ENCODE measurements around the gene TMTC1.

TMTC1 gene

GRCh38 chr12:29797565-29798355, 14.0 kb upstream of the TMTC1 start:
- Histone ChIP-seq H3K27ac (ENCODE audit: low read length) (no peak overlapping the region), H3K4me1 (ENCODE audit: control insufficient read depth, insufficient read depth, low read length) (no peaks in the 10 kb centered on the region), H3K27me3 (ENCODE audit: control insufficient read depth in 1 of 2, insufficient read depth in 2 of 2, low read length in 2 of 2) (no peaks in the 10 kb centered on the region), H3K9me3 (ENCODE audit: control insufficient read depth in 2 of 2, low read length in 2 of 2) (no peaks in the 10 kb centered on the region), H3K9ac (ENCODE audit: low read length in 2 of 2) (no peak overlapping the region), H3K4me3 (ENCODE audit: low read length in 2 of 2) (no peak overlapping the region), H3K36me3 (ENCODE audit: control insufficient read depth in 2 of 2, insufficient read depth in 2 of 2, low read length in 2 of 2) (no peaks in the 10 kb centered on the region)

GRCh38 chr12:29796823-29797263, 13.1 kb upstream of the TMTC1 start:
- no peak overlapping the region for H3K4me3 ChIP-seq (ENCODE audit: low read length in 2 of 2)
- H3K27ac ChIP-seq (ENCODE audit: low read length), result no peak overlapping the region
- no peaks in the 10 kb centered on the region for H3K36me3 ChIP-seq (ENCODE audit: control insufficient read depth in 2 of 2, insufficient read depth in 2 of 2, low read length in 2 of 2)
- H3K9ac ChIP-seq (ENCODE audit: low read length in 2 of 2), result no peak overlapping the region
- H3K4me1 ChIP-seq (ENCODE audit: control insufficient read depth, insufficient read depth, low read length), result no peaks in the 10 kb centered on the region
- no peaks in the 10 kb centered on the region for H3K9me3 ChIP-seq (ENCODE audit: control insufficient read depth in 2 of 2, low read length in 2 of 2)
- H3K27me3 ChIP-seq (ENCODE audit: control insufficient read depth in 1 of 2, insufficient read depth in 2 of 2, low read length in 2 of 2), result no peaks in the 10 kb centered on the region

GRCh38 chr12:29795715-29796114, 12.0 kb upstream of the TMTC1 start:
- Histone ChIP-seq H3K4me3 (ENCODE audit: low read length in 2 of 2) (no peak overlapping the region), H3K27ac (ENCODE audit: low read length) (no peak overlapping the region), H3K27me3 (ENCODE audit: control insufficient read depth in 1 of 2, insufficient read depth in 2 of 2, low read length in 2 of 2) (no peaks in the 10 kb centered on the region), H3K36me3 (ENCODE audit: control insufficient read depth in 2 of 2, insufficient read depth in 2 of 2, low read length in 2 of 2) (no peaks in the 10 kb centered on the region), H3K9me3 (ENCODE audit: control insufficient read depth in 2 of 2, low read length in 2 of 2) (no peaks in the 10 kb centered on the region), H3K9ac (ENCODE audit: low read length in 2 of 2) (no peak overlapping the region), H3K4me1 (ENCODE audit: control insufficient read depth, insufficient read depth, low read length) (no peaks in the 10 kb centered on the region)

GRCh38 chr12:29794862-29795261, 11.1 kb upstream of the TMTC1 start:
- H3K9me3 ChIP-seq (ENCODE audit: control insufficient read depth in 2 of 2, low read length in 2 of 2), result no peaks in the 10 kb centered on the region
- H3K27ac ChIP-seq (ENCODE audit: low read length), result no peak overlapping the region
- no peaks in the 10 kb centered on the region for H3K4me1 ChIP-seq (ENCODE audit: control insufficient read depth, insufficient read depth, low read length)
- no peaks in the 10 kb centered on the region for H3K27me3 ChIP-seq (ENCODE audit: control insufficient read depth in 1 of 2, insufficient read depth in 2 of 2, low read length in 2 of 2)
- H3K9ac ChIP-seq (ENCODE audit: low read length in 2 of 2), result no peak overlapping the region
- H3K4me3 ChIP-seq (ENCODE audit: low read length in 2 of 2), result no peak overlapping the region
- no peaks in the 10 kb centered on the region for H3K36me3 ChIP-seq (ENCODE audit: control insufficient read depth in 2 of 2, insufficient read depth in 2 of 2, low read length in 2 of 2)

GRCh38 chr12:29792853-29793252, 9.1 kb upstream of the TMTC1 start:
- Histone ChIP-seq H3K27ac (ENCODE audit: low read length) (no peak overlapping the region), H3K4me1 (ENCODE audit: control insufficient read depth, insufficient read depth, low read length) (no peaks in the 10 kb centered on the region), H3K36me3 (ENCODE audit: control insufficient read depth in 2 of 2, insufficient read depth in 2 of 2, low read length in 2 of 2) (no peaks in the 10 kb centered on the region), H3K27me3 (ENCODE audit: control insufficient read depth in 1 of 2, insufficient read depth in 2 of 2, low read length in 2 of 2) (no peaks in the 10 kb centered on the region), H3K4me3 (ENCODE audit: low read length in 2 of 2) (no peak overlapping the region), H3K9me3 (ENCODE audit: control insufficient read depth in 2 of 2, low read length in 2 of 2) (no peaks in the 10 kb centered on the region), H3K9ac (ENCODE audit: low read length in 2 of 2) (no peak overlapping the region)

GRCh38 chr12:29792132-29792531, 8.4 kb upstream of the TMTC1 start:
- no peak overlapping the region for H3K27ac ChIP-seq (ENCODE audit: low read length)
- no peaks in the 10 kb centered on the region for H3K4me1 ChIP-seq (ENCODE audit: control insufficient read depth, insufficient read depth, low read length)
- no peaks in the 10 kb centered on the region for H3K27me3 ChIP-seq (ENCODE audit: control insufficient read depth in 1 of 2, insufficient read depth in 2 of 2, low read length in 2 of 2)
- H3K4me3 ChIP-seq (ENCODE audit: low read length in 2 of 2), result no peak overlapping the region
- no peaks in the 10 kb centered on the region for H3K9me3 ChIP-seq (ENCODE audit: control insufficient read depth in 2 of 2, low read length in 2 of 2)
- no peaks in the 10 kb centered on the region for H3K36me3 ChIP-seq (ENCODE audit: control insufficient read depth in 2 of 2, insufficient read depth in 2 of 2, low read length in 2 of 2)
- no peak overlapping the region for H3K9ac ChIP-seq (ENCODE audit: low read length in 2 of 2)

GRCh38 chr12:29782871-29783772, 620 bp downstream of the TMTC1 start:
- Histone ChIP-seq H3K36me3 (ENCODE audit: control insufficient read depth in 2 of 2, insufficient read depth in 2 of 2, low read length in 2 of 2) (peaks cover 0 to 2% of the 10 kb centered on the region in 2 donors), H3K27me3 (ENCODE audit: control insufficient read depth in 1 of 2, insufficient read depth in 2 of 2, low read length in 2 of 2) (no peaks in the 10 kb centered on the region), H3K9me3 (ENCODE audit: control insufficient read depth in 2 of 2, low read length in 2 of 2) (no peaks in the 10 kb centered on the region), H3K4me3 (ENCODE audit: low read length in 2 of 2) (peak overlapping the region; percentile 93 to 96), H3K27ac (ENCODE audit: low read length) (peak overlapping the region; percentile 85), H3K9ac (ENCODE audit: low read length in 2 of 2) (peak overlapping the region; percentile 73 to 93), H3K4me1 (ENCODE audit: control insufficient read depth, insufficient read depth, low read length) (peaks cover 3% of the 10 kb centered on the region)

- Histone ChIP-seq H3K9ac (ENCODE audit: low read length in 2 of 2) (peak overlapping the region; percentile 73 to 93), H3K27ac (ENCODE audit: low read length) (peak overlapping the region; percentile 85), H3K27me3 (ENCODE audit: control insufficient read depth in 1 of 2, insufficient read depth in 2 of 2, low read length in 2 of 2) (no peaks in the 10 kb centered on the region), H3K36me3 (ENCODE audit: control insufficient read depth in 2 of 2, insufficient read depth in 2 of 2, low read length in 2 of 2) (peaks cover 0 to 2% of the 10 kb centered on the region in 2 donors), H3K4me3 (ENCODE audit: low read length in 2 of 2) (peak overlapping the region; percentile 93 to 96), H3K9me3 (ENCODE audit: control insufficient read depth in 2 of 2, low read length in 2 of 2) (no peaks in the 10 kb centered on the region), H3K4me1 (ENCODE audit: control insufficient read depth, insufficient read depth, low read length) (peaks cover 3% of the 10 kb centered on the region)
Measured at GRCh38 chr12:29782285-29782870, 1.4 kb downstream of the TMTC1 start.

- Histone ChIP-seq H3K27me3 (ENCODE audit: control insufficient read depth in 1 of 2, insufficient read depth in 2 of 2, low read length in 2 of 2) (no peaks in the 10 kb centered on the region), H3K9me3 (ENCODE audit: control insufficient read depth in 2 of 2, low read length in 2 of 2) (no peaks in the 10 kb centered on the region), H3K36me3 (ENCODE audit: control insufficient read depth in 2 of 2, insufficient read depth in 2 of 2, low read length in 2 of 2) (peaks cover 0 to 2% of the 10 kb centered on the region in 2 donors), H3K9ac (ENCODE audit: low read length in 2 of 2) (peak overlapping the region; percentile 73 to 93), H3K27ac (ENCODE audit: low read length) (peak overlapping the region; percentile 85), H3K4me3 (ENCODE audit: low read length in 2 of 2) (peak overlapping the region; percentile 93 to 96), H3K4me1 (ENCODE audit: control insufficient read depth, insufficient read depth, low read length) (peaks cover 3% of the 10 kb centered on the region)
Measured at GRCh38 chr12:29781705-29782266, 2.0 kb downstream of the TMTC1 start.

GRCh38 chr12:29781188-29781587, 2.6 kb downstream of the TMTC1 start:
- no peaks in the 10 kb centered on the region for H3K27me3 ChIP-seq (ENCODE audit: control insufficient read depth in 1 of 2, insufficient read depth in 2 of 2, low read length in 2 of 2)
- H3K27ac ChIP-seq (ENCODE audit: low read length), result peak overlapping the region; percentile 46
- peak overlapping the region in 1 of 2 donors; percentile 29 for H3K9ac ChIP-seq (ENCODE audit: low read length in 2 of 2)
- H3K4me3 ChIP-seq (ENCODE audit: low read length in 2 of 2), result peak overlapping the region; percentile 93 to 96
- H3K9me3 ChIP-seq (ENCODE audit: control insufficient read depth in 2 of 2, low read length in 2 of 2), result no peaks in the 10 kb centered on the region
- peaks cover 0 to 2% of the 10 kb centered on the region in 2 donors for H3K36me3 ChIP-seq (ENCODE audit: control insufficient read depth in 2 of 2, insufficient read depth in 2 of 2, low read length in 2 of 2)
- H3K4me1 ChIP-seq (ENCODE audit: control insufficient read depth, insufficient read depth, low read length), result peaks cover 3% of the 10 kb centered on the region
